RPMI7951 (cell line): Measurements from ENCODE around the gene LLPH. TPM values are rescaled to one million over a fixed set of nuclear protein-coding genes. Genes with fewer than 3 reads are reported as not detected.

Experiments
- DNase-seq: peaks from one replicate; pipeline ENCODE4 v3.0.0-alpha.2; 2012; ENCODE audit warnings: low read depth
- total RNA-seq: library from RNA; depleted of rRNA; stranded (reverse); fragments of >200 nt; shearing (Covaris generic); gene quantifications from 2 replicates; pipeline ENCODE4 v1.2.3, GENCODE V29; 2014

The LLPH gene
- total RNA-seq, 1 experiment from 2014 or later = 5.9 TPM

DNA sequence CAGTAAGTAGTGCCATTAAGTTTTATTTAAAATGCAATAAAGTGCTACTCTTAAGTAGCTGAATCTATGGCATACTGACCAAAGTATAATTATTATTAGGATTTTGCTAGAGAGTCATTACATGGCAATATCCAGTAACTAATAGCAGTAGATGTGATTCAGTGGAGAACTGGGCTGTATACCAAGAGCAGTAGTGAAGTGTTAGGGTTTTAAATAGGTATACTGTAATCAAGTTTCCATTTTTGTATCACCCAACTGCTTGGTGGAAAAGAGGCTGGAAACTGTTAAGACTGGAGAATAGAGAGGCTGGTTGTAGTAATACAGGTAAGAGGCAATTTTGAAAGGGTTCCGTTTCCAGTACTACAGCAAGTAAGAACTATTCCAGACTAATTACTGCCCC lies 13.3 kb upstream of the LLPH start:
- no peak for DNase-seq

DNA sequence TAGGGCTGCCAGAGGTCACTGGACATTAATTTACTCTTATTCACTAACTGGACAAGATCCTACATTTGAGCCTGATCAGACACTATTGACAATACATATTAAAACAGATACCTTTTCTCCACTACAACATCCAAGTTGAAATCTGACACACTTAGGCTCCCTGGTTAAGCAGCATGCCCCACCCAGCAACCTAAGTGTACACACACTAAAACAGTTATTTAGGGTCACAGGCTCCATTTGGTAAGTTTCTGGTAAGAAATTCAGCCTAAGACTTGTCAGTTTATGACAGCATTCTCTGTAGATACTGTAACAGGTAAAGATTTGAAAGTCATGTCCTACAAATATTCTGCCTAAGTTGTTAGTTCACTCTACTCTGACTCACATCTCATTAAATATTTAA lies 12.3 kb upstream of the LLPH start:
- DNase-seq = no peak

DNA sequence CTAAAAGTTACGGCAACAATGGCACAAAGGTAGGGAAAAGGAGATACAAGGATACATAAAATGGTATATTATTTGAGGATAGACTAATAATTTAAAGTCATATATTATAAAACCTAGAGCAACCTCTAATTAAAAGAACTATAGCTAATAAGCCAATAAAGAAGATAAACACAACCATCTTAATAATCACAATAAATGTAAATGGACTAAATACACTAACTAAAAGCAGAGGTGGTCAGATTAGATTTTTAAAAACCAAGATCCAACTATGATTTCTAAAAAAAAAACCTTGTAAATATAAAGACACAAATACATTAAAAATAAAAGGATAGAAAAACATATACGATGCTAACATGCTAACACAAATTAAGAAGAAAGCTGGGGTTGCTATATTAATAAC lies 10.7 kb upstream of the LLPH start:
- DNase-seq = no peak

DNA sequence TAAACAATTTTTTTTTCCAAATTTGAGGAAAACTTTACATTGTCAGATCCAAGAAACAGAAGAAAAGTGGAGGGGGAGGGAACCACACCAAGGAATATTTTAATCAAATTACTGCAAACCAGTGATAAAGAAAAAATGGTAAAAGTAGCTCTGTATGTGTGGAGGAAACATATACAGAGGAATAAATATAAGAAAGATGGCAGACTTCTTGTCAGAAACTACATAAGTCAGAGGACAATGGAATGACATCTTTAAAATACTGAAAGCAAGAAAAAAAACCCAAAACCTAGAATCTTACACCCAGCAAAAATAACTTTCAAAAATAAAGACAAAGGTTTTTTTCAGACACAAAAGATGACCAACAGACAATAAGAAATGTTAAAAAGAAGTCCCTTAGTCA lies 10.2 kb upstream of the LLPH start:
- no peak for DNase-seq

DNA sequence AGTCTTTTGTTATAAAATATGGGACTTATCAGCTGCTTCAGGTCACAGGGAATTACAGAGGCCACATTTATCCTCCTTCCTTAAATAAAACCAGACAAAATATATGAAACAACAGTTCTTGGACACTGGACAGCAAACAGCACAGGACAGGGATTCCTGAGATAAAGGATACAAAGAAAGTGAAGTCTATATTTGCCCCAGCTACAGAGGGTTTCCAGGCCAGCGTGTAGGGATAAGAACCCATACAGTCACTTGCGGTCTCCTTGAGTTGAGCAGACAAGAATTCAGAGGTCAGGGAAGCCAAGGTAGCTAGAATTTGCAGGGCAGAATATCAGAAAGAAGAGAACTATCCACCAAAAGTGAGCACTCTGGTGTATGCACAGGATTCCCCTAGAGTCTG lies 8.8 kb upstream of the LLPH start:
- no peak for DNase-seq

DNA sequence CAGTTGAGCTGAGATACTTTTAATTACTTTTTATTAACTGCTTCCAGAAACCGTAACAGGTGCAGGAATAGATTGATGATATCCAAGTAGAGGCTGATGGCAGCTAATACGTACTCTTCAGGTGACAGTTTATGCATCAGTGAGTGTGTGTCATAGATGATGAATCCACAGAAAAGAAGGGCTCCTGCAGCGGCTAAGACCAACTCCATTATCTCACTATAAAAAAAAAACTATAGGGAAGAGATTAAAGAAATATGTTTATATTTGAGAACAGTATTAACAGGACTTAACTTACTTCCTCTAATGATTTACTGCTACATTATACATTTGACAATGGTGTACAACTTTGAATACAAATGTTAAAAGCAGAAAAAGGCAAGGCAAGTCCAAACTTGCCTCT lies 7.4 kb upstream of the LLPH start:
- DNase-seq = no peak

DNA sequence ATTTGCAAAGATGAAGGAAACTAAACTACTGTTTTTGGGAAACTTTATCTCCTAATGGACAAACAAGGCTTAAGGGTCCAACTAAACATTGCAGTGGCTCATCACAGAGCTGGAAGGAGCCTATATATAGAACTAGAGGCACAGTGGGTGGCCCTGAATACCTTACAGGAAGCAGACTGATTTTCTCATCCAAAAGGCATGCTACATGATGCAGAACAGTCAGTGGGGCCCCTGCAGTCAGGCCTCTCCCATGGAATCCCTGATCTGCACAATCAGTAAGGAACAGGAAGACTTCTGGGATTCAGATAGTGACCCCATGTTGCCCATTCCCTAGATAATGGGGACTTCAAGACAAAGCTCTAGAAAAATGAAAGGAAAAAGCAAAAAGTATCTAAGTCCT lies 1.9 kb upstream of the LLPH start:
- DNase-seq = peak; percentile 59

DNA sequence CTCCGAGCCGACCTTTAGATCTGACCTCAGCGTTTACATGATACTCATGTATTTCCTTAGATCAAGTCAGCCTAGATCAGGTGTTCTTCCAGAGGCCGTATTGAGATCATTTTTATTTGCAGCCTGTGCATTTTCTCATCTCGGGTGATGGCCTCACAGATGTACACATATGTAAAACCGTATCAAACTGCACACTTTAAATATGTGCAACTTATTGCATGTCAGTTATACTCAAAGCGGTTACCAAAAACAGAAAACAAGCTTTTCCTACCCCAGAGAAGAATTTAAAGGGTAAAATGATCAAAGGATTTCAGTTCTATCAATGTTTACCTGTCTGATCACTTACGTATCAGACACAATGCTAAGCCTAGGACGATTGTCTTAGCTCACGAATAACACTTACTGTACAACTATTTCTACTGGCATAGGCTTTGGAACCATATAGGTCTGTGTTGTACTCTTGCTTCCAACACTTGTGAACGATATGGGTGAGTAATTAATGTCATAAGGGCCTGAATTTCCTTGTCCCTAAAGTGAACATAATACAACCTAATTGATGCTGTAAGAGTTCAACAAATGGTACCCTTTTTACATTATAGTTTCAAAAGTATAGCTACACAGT lies 628 bp upstream of the LLPH start:
- no peak for DNase-seq

DNA sequence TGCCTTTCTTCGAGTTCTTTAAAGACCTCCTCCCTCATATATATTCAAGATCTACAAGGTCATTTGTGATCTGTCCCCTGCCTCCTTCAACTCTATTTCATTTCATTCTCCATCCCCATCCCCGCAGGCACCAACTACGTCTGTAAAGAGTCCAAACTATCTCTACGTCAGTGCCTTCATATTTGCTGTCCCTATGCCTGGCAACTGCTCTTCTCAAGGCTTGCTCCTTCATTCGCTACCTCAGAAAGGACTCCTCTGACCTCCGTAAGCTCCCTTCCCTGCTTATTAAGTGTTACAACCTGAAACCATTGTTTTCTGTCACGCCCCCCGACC lies 650 bp downstream of the LLPH start:
- no peak for DNase-seq

DNA sequence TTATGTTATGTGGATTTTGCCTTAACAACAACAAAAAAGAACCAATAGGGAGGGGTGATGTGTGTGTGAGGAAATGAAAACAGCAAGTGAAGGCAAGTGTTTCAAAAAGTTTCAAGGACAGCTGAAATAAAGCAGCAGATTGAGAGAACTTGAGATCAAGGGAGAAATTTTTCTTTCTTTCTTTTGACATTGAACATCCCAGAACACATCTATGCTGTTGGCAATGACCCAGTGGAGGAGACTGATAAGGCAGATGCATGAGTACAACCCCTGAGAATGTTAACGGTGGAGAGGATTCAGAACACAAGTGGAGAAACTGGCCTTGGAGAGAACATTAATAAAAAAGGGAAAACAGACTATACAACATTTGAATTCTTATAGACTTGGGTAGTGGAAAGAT lies 2.9 kb downstream of the LLPH start:
- no peak for DNase-seq

DNA sequence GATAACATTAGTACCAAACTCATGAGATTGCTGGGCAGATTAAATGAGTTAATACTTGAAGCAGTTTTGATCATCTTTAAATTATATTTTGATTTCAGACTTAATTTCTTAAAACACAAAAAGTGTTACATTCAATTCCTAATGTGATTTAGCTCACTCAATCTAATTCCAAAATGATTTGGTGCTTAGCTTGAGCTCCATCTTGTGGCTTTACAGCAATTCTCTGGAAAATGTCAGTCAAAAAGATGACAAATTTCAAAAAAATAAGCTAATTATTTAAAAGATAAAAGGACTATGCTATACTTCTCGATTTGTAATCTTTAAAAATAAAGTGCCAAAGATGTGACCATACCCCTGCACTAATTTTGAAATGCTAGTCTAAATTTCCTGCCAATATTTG lies 10.1 kb downstream of the LLPH start:
- DNase-seq = no peak

DNA sequence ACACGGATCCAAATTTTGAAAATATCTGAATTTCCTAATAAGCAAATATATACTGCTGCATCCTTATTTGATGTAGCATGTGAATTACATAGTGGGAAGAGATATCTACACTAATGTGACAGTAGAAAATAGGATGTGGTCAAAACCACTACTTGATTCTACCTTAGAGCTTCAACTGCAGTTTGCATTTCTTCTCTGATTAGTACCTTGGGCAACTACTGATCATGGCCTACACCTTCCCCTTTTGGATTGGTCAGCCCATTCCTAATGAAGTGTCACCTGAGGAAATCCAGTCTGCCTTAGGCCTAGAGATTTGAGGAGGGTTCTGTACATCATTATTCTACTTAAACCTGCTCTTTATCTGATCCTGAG lies 10.7 kb downstream of the LLPH start:
- DNase-seq = no peak

DNA sequence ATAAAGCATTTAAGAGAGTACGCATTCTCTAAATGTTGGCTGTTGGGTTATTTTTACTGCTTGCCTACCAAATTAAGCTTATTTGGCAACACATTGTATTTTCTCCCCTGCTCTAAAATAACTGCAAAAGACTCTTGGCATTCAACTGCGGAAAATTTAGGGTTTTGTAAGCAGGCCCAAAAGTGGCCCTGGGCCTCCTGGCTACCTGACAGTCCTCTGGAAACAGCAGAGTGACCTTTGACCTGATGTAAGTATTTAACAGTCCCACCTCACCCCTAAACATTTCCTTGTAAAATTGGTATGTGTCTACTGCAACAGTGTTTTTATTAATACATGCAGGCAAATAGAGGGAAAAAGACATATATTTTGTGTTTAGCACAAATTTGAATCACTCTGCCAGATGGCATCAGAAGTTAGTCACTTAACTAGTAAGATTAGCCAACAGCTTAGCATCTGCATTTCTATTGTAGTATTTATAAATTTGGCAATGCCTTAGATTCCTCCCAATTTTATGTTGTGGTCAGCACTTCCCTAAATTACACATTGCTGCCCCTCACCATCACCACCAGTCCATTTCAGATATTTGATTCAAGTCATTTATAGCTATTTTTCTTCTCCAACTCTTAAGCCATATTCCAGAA lies 11.2 kb downstream of the LLPH start:
- DNase-seq = no peak

DNA sequence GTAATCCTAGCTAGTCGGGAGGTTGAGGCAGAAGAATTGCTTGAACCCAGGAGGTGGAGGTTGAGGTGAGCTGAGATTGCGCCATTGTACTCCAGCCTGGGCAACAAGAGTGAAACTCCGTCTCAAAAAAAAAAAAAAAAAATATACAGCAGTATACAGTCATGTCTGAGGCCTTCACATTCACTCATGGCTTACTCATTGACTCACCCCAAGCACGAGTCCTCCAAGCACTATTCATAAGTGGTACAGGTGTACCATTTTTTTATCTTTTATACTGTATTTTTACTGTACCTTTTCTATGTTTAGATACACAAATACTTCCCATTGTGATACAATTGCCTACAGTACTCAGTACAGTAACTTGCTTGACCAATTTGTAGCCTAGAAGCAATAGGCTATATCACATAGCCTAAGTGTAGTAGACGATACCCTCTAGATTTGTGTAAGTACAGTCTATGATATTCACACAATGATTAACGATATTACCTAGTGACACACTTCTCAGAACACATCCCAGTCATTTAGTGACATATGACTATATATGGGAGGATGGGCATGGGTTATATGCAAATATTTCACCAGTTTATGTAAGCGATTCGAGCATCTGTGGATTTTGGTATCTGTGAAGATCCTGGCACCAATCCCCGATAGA lies 12.2 kb downstream of the LLPH start:
- DNase-seq = no peak

DNA sequence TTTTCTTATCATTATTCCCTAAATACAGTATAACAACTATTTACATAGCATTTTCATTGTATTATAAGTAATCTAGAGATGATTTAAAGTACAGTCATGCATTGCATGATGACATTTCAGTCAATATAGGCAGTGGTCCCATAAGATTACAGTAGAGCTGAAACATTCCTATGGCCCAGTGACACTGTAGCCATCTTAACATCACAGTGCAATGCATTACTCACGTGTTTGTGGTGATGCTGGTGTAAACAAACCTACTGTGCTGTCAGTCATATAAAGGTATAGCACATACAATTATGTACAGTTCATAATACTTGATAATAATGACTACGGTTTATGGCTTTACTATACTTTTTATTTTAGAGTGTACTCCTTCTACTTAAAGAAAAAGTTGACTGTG lies 13.3 kb downstream of the LLPH start:
- no peak for DNase-seq

DNA sequence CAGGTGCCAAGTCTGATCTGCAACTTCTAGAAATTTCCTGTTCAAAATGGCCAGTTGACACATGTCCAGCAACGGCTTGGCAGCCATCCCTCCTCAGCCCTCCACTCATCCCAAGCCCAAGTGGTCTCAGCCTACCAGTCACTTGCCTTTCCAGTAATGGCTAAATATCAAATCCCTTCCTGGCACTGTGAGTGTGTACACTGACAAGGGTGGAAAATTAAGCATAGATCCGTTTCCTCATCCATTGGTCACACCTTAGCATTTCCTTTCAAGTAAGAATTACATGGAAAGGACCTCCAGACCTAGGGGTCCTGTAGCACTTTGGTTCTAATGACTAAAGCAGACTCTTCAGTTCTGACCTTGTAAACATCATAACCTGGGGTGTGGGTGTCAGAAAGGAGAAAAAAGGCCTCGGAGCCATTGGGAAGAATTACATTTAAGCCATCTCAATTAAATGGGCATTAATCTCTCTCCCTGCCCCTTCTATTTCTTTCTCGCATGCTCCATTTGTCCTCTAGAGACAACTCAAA lies 15.4 kb downstream of the LLPH start:
- DNase-seq = no peak

DNA sequence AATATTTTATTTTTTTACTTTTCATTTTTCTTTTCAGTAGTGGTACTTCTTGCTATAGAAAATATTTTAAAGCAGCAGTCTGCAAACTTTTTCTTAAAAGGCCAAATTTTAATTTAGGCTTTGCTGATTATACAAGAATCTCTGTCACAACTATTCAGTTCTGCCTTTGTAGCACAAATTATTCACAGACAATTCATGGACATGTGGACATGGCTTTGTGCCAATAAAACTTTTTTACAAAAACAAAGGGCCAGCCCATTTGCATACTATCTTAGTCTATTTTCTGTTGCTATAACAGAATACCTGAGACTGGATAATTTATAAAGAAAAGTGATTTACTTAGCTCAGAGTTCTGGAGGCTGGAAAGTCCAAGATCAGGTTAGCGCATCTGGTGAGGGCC lies 17.1 kb downstream of the LLPH start:
- DNase-seq = no peak

DNA sequence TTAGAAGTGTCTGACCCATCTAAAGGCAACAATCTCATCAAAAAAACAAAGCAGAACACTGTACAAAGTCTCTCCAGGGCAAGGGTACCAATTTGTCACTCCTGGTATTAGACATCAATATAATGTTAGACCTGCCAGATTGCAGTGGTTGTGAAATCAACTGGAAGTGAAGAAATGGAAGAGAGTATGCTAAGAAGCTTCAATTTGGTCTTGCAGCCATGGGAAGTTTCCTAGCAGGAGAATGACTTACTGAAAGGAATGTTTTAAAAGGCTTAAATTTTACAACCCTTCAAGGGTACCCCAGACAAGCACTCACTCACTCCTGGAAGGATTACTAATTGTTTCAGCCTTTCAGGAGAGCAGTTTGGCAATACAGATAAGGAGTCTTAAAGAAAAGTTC lies 18.9 kb downstream of the LLPH start:
- DNase-seq = no peak

DNA sequence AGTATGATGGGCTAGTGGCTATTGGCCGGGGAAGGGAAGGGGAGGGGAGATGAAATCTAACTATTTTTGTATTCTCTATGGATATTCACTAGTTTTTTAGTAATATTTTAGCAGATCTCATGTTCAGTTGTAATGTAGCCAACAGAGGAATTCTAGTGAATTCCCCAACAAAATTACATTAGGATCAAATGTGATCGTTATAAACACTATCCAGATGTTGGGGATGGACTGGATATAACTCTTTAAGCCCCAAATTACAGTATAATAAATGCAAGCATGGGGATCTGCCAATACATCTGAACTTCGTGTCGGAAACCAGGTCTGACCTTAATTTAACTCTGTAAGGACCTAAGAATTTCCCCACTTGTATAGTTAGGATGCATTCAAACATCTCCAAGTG lies 21.5 kb downstream of the LLPH start:
- DNase-seq = no peak

DNA sequence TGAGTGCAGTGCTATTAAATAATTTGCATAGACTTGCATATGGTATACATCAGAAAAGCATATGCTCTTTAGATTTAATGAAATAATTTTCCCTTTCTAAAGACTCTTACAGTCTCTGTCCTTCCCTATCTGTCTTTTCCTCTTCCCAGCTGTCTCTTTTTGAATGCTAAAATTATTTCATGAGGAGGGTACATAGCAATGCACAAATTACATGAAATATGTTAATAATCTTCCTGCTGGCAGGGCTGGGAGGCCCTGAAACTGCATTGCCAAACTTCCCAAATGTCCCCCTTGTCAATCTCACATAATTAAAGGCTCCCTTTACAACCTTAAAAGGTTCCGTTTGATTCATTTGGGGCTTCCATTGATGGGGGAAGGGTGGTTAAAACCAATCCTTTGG lies 22.2 kb downstream of the LLPH start:
- no peak for DNase-seq

DNA sequence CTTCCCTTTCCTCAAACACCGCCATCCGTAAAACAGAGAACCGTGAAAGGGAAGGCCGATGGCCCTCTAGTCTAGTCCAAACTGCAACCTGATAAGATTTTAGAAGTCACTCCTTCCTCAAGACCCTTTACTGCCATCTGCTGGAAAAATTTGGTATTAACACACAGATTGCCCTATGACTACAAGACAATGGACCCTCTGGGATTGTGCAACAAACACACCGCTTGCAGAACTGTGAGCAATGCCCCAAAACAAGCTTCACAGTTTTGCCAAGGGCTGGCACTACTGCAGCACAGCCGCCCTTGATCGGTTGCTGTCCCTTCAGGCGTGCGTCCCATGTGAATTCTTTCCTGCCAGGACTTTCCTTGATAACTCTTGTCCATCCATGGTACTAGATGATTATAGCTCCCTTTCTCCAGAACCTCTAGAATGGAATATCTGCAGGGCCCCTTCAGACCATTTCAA lies 23.1 kb downstream of the LLPH start:
- peak; percentile 89 for DNase-seq

DNA sequence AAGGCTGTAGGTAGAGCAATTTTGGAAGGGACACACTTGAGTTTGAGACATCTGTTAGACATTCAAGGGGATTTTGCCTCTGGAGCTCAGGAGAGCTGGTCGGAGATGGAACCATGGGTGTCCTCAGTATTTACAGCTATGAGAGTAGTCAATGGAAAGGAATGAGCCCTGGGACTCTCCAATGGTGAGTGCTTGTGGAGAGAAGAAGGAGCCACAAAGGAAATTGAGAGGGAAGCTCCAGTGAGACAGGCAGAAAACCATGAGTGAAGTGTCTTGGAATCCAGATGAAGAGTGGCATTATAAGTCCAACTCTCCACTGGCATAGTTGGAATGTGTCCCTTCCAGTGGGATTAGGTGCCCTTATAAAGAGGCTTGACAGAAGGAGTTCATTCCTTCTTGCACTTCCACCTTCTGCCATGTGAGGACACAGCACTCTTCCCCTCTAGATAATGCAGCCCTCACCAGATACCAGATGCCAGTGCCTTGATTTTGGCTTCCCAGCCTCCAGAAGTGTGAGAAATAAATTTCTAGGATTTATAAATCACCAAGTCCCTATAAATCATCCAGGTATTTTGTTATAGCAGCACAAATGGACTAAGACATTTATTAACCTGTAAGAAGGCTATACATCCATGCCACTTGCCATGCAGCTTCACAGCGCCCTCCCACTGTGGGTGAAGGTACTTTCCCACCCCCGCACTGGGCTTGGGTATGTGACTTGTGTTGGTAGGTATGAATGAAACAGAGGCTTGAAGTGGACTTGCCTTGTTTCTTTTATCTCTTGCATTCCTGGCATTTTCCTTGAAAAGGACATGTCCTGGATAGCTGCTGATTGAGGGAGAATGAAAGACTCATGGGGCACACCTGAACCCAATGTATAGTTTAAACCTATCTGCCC lies 27.3 kb downstream of the LLPH start:
- DNase-seq = no peak
